HUES48 (cell line): ENCODE results near the gene RYR2.

Experiments used
- H3K27ac ChIP-seq: one replicate; pipeline ENCODE4 v1.7.0; 2013; ENCODE audit warnings: low read depth, low read length, inconsistent platforms
- H3K27me3 ChIP-seq: 2 replicates; pipeline ENCODE4 v1.6.1; 2013; ENCODE audit warnings: mild to moderate bottlenecking, low read length; ENCODE audit not compliant: control insufficient read depth, insufficient read depth
- H3K36me3 ChIP-seq: 2 replicates; pipeline ENCODE4 v1.6.1; 2013; ENCODE audit warnings: low read length; ENCODE audit not compliant: control insufficient read depth, insufficient read depth
- H3K4me1 ChIP-seq: 2 replicates; pipeline ENCODE4 v1.6.1; 2013; ENCODE audit warnings: mild to moderate bottlenecking, low read length; ENCODE audit not compliant: control insufficient read depth, insufficient read depth
- H3K4me3 ChIP-seq: 2 replicates; pipeline ENCODE4 v1.5.1; 2013; ENCODE audit warnings: mild to moderate bottlenecking, low read depth, low read length
- H3K9ac ChIP-seq: 2 replicates; pipeline ENCODE4 v1.6.1; 2013; ENCODE audit warnings: mild to moderate bottlenecking, low read depth, low read length, moderate library complexity
- H3K9me3 ChIP-seq: 2 replicates; pipeline ENCODE4 v1.6.1; 2013; ENCODE audit warnings: low read length; ENCODE audit not compliant: control insufficient read depth, insufficient read depth

RYR2 gene

DNA sequence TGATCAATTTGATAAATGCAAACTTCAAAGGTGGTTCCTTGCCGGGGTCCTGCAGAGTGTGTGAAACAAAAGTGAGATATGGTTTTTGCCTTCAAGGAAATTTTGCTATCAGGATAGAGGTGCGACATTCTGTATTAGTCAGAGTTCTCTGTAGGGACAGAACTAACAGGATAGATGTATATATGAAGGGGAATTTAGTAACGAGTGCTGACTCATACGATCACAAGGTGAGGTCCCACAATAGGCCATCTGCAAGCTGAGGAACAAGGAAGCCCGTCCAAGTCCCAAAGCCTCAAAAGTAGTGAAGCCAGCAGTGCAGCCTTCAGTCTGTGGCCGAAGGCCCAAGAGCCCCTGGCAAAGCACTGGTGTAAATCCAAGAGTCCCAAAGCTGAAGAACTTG, 157.0 kb downstream of the RYR2 start:
- H3K36me3 ChIP-seq = no peaks in the 10 kb centered on the region
- no peak overlapping the region for H3K9ac ChIP-seq
- H3K9me3 ChIP-seq = no peaks in the 10 kb centered on the region
- H3K4me1 ChIP-seq = peaks cover 18% of the 10 kb centered on the region
- no peaks in the 10 kb centered on the region for H3K27me3 ChIP-seq
- peak overlapping the region; percentile 39 for H3K27ac ChIP-seq
- no peak overlapping the region for H3K4me3 ChIP-seq

DNA sequence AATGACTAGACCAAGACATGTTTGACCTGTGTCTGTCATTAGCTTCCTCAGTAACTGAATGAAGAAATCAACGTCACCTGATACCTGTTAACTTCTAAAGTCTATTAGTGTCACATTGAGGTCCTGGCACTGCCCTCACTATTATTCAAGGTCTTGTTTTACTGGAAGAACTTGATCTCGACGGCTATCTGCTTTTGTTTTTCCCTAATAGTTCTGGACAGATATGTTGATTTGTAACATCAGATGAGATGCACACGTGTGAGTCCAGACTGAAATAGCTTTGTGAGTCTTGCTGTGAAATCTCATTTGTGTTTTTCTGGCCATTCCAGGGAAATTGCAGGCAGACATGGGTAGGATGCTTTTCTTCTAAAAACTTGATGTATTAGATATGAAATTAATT, 159.2 kb downstream of the RYR2 start:
- H3K4me1 ChIP-seq = peaks cover 18% of the 10 kb centered on the region
- H3K36me3 ChIP-seq = no peaks in the 10 kb centered on the region
- no peak overlapping the region for H3K9ac ChIP-seq
- H3K27me3 ChIP-seq = no peaks in the 10 kb centered on the region
- H3K27ac ChIP-seq = no peak overlapping the region
- H3K9me3 ChIP-seq = no peaks in the 10 kb centered on the region
- H3K4me3 ChIP-seq = no peak overlapping the region

- Histone ChIP-seq H3K27me3 (no peaks in the 10 kb centered on the region), H3K36me3 (no peaks in the 10 kb centered on the region), H3K4me1 (no peaks in the 10 kb centered on the region), H3K4me3 (no peak overlapping the region), H3K27ac (no peak overlapping the region), H3K9me3 (no peaks in the 10 kb centered on the region), H3K9ac (no peak overlapping the region)
These were observed 162.9 kb downstream of the RYR2 start for GRCh38 chr1:237204841-237205240.

DNA sequence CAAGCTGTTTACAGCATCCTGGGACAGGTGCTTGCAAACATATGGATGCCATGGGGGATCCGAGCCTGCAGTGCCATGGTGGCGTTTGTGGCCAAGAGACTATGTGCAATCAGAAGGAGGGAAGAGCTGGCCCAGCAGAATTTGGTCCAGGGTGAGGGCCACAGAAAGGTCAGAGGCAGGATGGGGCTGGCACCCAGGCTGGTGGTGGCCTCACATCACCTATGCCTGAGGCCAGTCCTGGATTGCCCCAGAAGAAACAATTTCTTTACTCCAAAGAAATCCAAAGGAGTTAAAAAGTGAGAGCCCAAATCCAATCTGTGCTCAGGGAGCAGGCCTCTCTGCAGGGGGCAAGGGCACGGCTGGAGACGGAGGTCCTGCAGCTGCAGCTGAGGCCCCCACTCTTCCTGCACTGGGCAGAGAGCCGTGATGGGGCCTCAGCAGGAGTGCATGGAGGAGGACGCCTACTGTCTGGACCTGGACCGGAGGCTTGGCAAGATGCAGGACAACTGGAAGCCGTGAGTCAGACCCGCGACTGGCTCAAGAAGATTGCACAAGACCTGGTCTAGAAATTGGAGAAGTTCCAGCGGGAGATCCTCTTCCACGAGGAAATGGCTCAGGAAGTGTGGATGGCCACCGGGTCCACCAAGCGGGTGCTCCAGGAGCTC, 163.5 kb downstream of the RYR2 start:
- no peak overlapping the region for H3K9ac ChIP-seq
- H3K9me3 ChIP-seq = no peaks in the 10 kb centered on the region
- no peak overlapping the region for H3K27ac ChIP-seq
- no peak overlapping the region for H3K4me3 ChIP-seq
- H3K36me3 ChIP-seq = no peaks in the 10 kb centered on the region
- no peaks in the 10 kb centered on the region for H3K27me3 ChIP-seq
- H3K4me1 ChIP-seq = no peaks in the 10 kb centered on the region

GRCh38 chr1:237206065-237206414, 164.1 kb downstream of the RYR2 start:
- no peak overlapping the region for H3K9ac ChIP-seq
- no peaks in the 10 kb centered on the region for H3K9me3 ChIP-seq
- H3K27me3 ChIP-seq = no peaks in the 10 kb centered on the region
- H3K4me3 ChIP-seq = no peak overlapping the region
- H3K36me3 ChIP-seq = no peaks in the 10 kb centered on the region
- H3K27ac ChIP-seq = no peak overlapping the region
- no peaks in the 10 kb centered on the region for H3K4me1 ChIP-seq

GRCh38 chr1:237211031-237211430, 169.0 kb downstream of the RYR2 start:
- H3K9me3 ChIP-seq = no peaks in the 10 kb centered on the region
- no peak overlapping the region for H3K4me3 ChIP-seq
- no peaks in the 10 kb centered on the region for H3K4me1 ChIP-seq
- H3K9ac ChIP-seq = no peak overlapping the region
- H3K27me3 ChIP-seq = no peaks in the 10 kb centered on the region
- no peak overlapping the region for H3K27ac ChIP-seq
- H3K36me3 ChIP-seq = no peaks in the 10 kb centered on the region

DNA sequence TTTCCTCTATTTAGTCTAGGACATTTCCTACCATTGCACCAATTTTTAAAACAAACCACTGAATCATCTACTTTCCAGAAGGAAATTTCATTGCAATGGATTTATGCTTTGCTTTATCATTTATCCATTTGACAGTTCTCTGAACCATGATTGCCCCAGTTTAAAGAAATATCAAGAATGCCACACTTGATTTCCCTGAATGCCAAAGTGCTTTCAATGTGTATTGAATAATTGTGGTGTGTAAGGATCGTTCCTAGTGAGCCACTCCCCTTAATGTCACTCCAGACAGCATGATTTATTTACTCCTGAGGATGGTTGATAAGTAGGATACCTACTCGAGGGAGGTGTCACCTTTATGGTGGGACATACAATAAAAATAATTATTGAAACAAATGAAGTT, 169.6 kb downstream of the RYR2 start:
- Histone ChIP-seq H3K9me3 (no peaks in the 10 kb centered on the region), H3K4me3 (no peak overlapping the region), H3K27me3 (no peaks in the 10 kb centered on the region), H3K27ac (no peak overlapping the region), H3K9ac (no peak overlapping the region), H3K36me3 (no peaks in the 10 kb centered on the region), H3K4me1 (no peaks in the 10 kb centered on the region)

DNA sequence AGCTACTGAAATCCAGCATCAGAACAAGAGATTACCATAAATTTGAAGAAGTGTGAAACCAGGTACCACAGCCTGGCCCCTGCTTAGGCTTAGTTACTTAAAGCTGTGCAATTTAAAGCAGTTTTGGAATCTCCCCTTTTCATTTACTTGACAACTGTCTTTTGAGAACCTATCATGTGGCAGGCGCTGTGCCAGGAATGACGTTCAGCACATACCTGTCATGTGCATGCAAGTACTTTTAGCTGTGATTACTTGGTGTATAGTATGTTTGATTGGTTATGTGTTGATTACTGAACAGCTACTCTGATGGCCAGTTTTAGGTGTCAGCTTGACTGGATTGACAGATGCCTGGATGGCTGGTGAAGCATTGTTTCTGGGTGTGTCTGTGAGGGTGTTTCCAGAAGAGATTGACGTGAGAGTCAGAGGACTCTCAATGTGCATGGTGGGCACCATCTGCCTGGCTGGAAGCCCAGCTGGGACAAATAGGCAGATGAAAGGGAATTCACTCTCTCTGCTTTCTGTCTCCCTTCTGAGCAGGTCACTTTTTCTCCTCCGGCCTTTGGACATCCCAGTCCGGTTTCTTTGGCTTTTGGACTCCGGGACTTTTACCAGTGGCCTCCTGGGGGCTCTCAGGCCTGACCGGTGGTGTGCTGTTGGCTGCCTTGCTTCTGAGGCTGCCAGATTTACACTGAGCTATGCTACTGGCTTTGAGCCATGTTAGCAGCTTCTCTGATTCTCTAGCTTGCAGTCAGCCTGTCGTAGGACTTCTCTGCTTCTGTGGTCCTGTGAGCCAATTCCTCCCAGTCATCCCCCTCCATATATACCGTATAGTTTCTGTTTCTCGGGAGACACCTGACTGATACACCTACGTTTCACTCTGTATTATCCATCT, 178.0 kb downstream of the RYR2 start:
- H3K27me3 ChIP-seq = no peaks in the 10 kb centered on the region
- no peaks in the 10 kb centered on the region for H3K4me1 ChIP-seq
- no peaks in the 10 kb centered on the region for H3K36me3 ChIP-seq
- H3K27ac ChIP-seq = no peak overlapping the region
- H3K9me3 ChIP-seq = no peaks in the 10 kb centered on the region
- no peak overlapping the region for H3K4me3 ChIP-seq
- H3K9ac ChIP-seq = no peak overlapping the region

DNA sequence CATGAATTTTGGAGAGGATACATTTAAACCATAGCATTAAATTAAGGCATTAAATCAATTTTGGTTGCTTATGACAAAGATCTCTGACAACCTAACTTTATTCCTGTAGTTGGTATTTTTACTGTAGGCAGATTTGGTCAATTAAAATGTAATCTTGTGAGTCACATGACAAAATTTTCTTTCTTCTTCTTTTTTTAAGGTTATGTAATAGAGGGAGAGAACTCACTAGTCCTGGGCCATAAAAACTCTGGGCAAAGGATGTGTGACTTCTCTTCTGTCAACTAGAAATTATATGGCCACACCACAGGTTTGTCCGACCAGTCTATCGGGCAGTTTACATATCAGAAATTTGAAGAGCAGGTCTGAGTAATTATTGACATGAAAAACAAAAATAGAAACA, 181.4 kb downstream of the RYR2 start:
- Histone ChIP-seq H3K4me3 (no peak overlapping the region), H3K9me3 (no peaks in the 10 kb centered on the region), H3K27me3 (no peaks in the 10 kb centered on the region), H3K36me3 (no peaks in the 10 kb centered on the region), H3K9ac (no peak overlapping the region), H3K4me1 (no peaks in the 10 kb centered on the region; the same call in 1 of the 2 replicates), H3K27ac (no peak overlapping the region)

DNA sequence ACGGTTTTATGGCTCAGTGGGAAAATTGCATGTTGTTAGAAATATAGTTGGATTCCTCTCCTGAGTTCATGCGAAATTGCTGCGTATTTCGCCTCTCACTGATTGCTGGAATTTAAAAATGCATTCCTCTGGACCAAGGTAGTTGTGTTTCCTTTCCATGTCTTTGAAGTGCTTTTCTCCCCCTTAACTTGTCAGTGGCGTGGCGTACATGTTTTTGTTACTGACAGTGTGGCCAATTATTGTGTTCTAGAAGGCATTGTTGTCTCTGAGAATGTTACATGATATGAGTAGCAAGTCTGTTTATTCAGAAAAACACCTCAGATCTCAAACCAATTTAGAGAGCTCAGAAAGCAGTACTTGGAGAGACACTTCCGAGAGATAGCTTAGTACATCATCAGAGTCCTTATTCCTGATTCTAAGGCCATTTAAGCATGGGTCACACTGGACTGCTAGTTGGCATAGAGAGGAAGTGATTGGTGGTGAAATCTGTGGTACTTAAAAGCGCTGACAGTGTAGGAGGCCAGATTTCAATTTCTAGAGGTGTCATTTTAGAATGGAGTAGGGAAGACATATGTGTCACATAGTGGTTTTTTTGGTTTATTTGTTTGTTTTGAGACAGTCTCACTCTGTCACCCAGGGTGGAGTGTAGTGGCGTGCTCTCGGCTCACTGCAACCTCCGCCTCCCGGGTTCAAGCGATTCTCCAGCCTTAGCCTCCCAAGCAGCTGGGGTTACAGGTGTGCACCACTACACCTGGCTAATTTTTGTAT, 184.4 kb downstream of the RYR2 start:
- no peak overlapping the region for H3K27ac ChIP-seq

DNA sequence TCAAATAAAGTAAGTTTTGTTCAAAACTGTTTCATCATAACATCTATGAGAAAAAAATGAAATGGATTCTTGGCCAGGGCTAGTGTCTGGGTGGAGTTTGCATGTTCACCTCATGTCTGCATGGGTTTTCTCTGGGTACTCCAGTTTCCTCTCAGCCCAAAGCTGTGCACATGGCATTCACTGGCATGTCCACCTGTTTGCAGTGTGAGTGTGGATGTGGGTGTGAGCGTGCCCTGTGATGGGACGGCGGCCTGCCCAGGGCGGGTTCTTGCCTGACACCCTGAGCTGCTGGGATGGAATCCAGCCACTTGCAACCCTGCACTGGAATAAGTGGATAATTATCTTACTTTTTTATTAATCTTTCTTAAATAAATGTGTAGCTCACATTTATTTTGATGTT, 185.5 kb downstream of the RYR2 start:
- H3K9me3 ChIP-seq = no peaks in the 10 kb centered on the region
- no peak overlapping the region for H3K9ac ChIP-seq
- no peaks in the 10 kb centered on the region for H3K27me3 ChIP-seq
- H3K36me3 ChIP-seq = no peaks in the 10 kb centered on the region
- H3K27ac ChIP-seq = no peak overlapping the region
- no peak overlapping the region for H3K4me3 ChIP-seq
- peaks cover 9% of the 10 kb centered on the region for H3K4me1 ChIP-seq

More for the DNA sequence above, 184.4 kb downstream of the RYR2 start:
- H3K4me3 ChIP-seq = no peak overlapping the region
- no peaks in the 10 kb centered on the region for H3K36me3 ChIP-seq
- no peaks in the 10 kb centered on the region for H3K27me3 ChIP-seq
- no peak overlapping the region for H3K9ac ChIP-seq
- H3K9me3 ChIP-seq = no peaks in the 10 kb centered on the region
- H3K4me1 ChIP-seq = no peaks in the 10 kb centered on the region; the same call in 1 of the 2 replicates
